H1 (cell line): Measurements from ENCODE around the gene IFT122. TPM values are rescaled to one million over a fixed set of nuclear protein-coding genes. Genes with fewer than 3 reads are reported as not detected.

Source experiments
- CTCF ChIA-PET: fragments of 300-600 bp; sonication (Branson Sonifier 250); formaldehyde crosslinking; loops from one replicate; lab custom pipeline; 2021; ENCODE audit not compliant: partially characterized antibody; lab: Charles Lee
- POLR2A ChIA-PET: fragments of 300-600 bp; sonication (Branson Sonifier 250); formaldehyde crosslinking; loops from one replicate; lab custom pipeline; 2021; ENCODE audit warnings: inconsistent platforms; ENCODE audit not compliant: partially characterized antibody; lab: Charles Lee
- DNase-seq, 2 experiments: peaks; one replicate each; pipeline versions ENCODE4 v3.0.0 to v3.0.0-alpha.2; 2010 to 2022; ENCODE audit warnings: low spot score in 2 of 2, low read depth in 1 of 2, mixed read lengths in 1 of 2
- FAIRE-seq: peaks from 2 replicates; lab custom pipeline; 2011; peaks lifted over from hg19 to GRCh38; lab: Jason Lieb, UNC
- H2AFZ ChIP-seq: 2 replicates; pipeline ENCODE4 v1.8.1; 2012; ENCODE audit warnings: low read length, inconsistent platforms
- H2AK5ac ChIP-seq: 2 replicates; pipeline ENCODE4 v1.6.1; 2013; ENCODE audit warnings: low read depth, low read length
- H2BK120ac ChIP-seq: replicated peaks from 2 replicates; pipeline ENCODE3; 2013; ENCODE audit warnings: low read depth, low read length, inconsistent platforms
- H2BK12ac ChIP-seq: 2 replicates; pipeline ENCODE4 v1.6.1; 2013; ENCODE audit warnings: low read depth, low read length
- H2BK15ac ChIP-seq: 2 replicates; pipeline ENCODE4 v1.6.1; 2013; ENCODE audit warnings: low read length
- H2BK20ac ChIP-seq: 2 replicates; pipeline ENCODE4 v1.6.1; 2013; ENCODE audit warnings: low read length
- H2BK5ac ChIP-seq: 2 replicates; pipeline ENCODE4 v1.6.1; 2013; ENCODE audit warnings: low read depth, low read length
- H3K14ac ChIP-seq: 2 replicates; pipeline ENCODE4 v1.6.1; 2013; ENCODE audit warnings: inconsistent platforms; ENCODE audit not compliant: insufficient read length
- H3K18ac ChIP-seq: 2 replicates; pipeline ENCODE4 v1.6.1; 2013; ENCODE audit warnings: low read length; ENCODE audit errors: extremely low read depth
- H3K23ac ChIP-seq: 2 replicates; pipeline ENCODE4 v1.6.1; 2013; ENCODE audit warnings: inconsistent platforms; ENCODE audit not compliant: insufficient read length
- H3K23me2 ChIP-seq: 2 replicates; pipeline ENCODE4 v1.6.1; 2013; ENCODE audit warnings: low read depth, low read length
- H3K27ac ChIP-seq: 2 replicates; pipeline ENCODE4 v1.6.1; 2011; ENCODE audit warnings: low read depth, low read length, inconsistent platforms
- H3K27me3 ChIP-seq, 4 experiments: replicated peaks in 1 of 4; 1 replicate in 1 of 4; 2 replicates in 3 of 4; pipeline versions ENCODE4 v1.6.1 to v1.8.1; 2011 to 2013; ENCODE audit warnings: low read length in 3 of 4, mild to moderate bottlenecking in 3 of 4, inconsistent platforms in 2 of 4, mixed read lengths in 2 of 4, moderate library complexity in 1 of 4; ENCODE audit not compliant: control insufficient read depth in 3 of 4, insufficient read depth in 3 of 4; ENCODE audit errors: extremely low read depth in 1 of 4
- H3K36me3 ChIP-seq, 4 experiments: 2 replicates each; pipeline versions ENCODE4 v1.6.1 to v1.8.1; 2011 to 2013; ENCODE audit warnings: mild to moderate bottlenecking in 4 of 4, low read length in 3 of 4, moderate library complexity in 2 of 4, control low read depth in 1 of 4, inconsistent platforms in 1 of 4; ENCODE audit not compliant: insufficient read depth in 4 of 4, control insufficient read depth in 2 of 4
- H3K4ac ChIP-seq: replicated peaks from 2 replicates; pipeline ENCODE3; 2013; ENCODE audit warnings: low read length, low read depth, mixed read lengths, inconsistent platforms; ENCODE audit not compliant: insufficient read length
- H3K4me1 ChIP-seq, 4 experiments: replicated peaks in 1 of 4; 1 replicate in 1 of 4; 2 replicates in 3 of 4; pipeline versions ENCODE4 v1.6.1 to v1.8.1; 2011 to 2013; ENCODE audit warnings: low read length in 3 of 4, inconsistent platforms in 2 of 4, mixed read lengths in 1 of 4; ENCODE audit not compliant: insufficient read depth in 4 of 4, control insufficient read depth in 3 of 4
- H3K4me2 ChIP-seq, 2 experiments: 2 replicates each; pipeline versions ENCODE4 v1.6.1 to v1.8.1; 2011 to 2013; ENCODE audit warnings: low read depth in 2 of 2, low read length in 2 of 2, control low read depth in 1 of 2, inconsistent platforms in 1 of 2, mild to moderate bottlenecking in 1 of 2; ENCODE audit not compliant: insufficient read depth in 1 of 2
- H3K4me3 ChIP-seq, 4 experiments: fragments of 200-600, 300-600 bp in 1 of 4; sonication (generic), shearing (Covaris generic), sonication (Bioruptor Twin) in 1 of 4; 2 replicates each; pipeline versions ENCODE4 v1.5.1 to v1.8.1; 2011 to 2016; ENCODE audit warnings: low read length in 4 of 4, low read depth in 3 of 4, control low read depth in 2 of 4, inconsistent platforms in 2 of 4, mild to moderate bottlenecking in 2 of 4, mixed read lengths in 1 of 4, moderate library complexity in 1 of 4; ENCODE audit not compliant: insufficient read depth in 2 of 4; ENCODE audit errors: extremely low read depth in 1 of 4
- H3K56ac ChIP-seq: replicated peaks from 2 replicates; pipeline ENCODE3; 2013; ENCODE audit warnings: low read depth, mild to moderate bottlenecking, mixed read lengths, low read length, inconsistent platforms; ENCODE audit not compliant: insufficient read length
- H3K79me1 ChIP-seq: 2 replicates; pipeline ENCODE4 v1.6.1; 2013; ENCODE audit warnings: low read depth, low read length, control low read depth
- H3K79me2 ChIP-seq, 2 experiments: 2 replicates each; pipeline versions ENCODE4 v1.6.1 to v1.8.1; 2012 to 2013; ENCODE audit warnings: low read length in 2 of 2, mild to moderate bottlenecking in 2 of 2, inconsistent platforms in 1 of 2; ENCODE audit not compliant: insufficient read depth in 2 of 2, control insufficient read depth in 1 of 2
- H3K9ac ChIP-seq, 4 experiments: replicated peaks in 1 of 4; 1 replicate in 1 of 4; 2 replicates in 3 of 4; pipeline versions ENCODE4 v1.6.1 to v1.8.1; 2011 to 2013; ENCODE audit warnings: low read depth in 3 of 4, low read length in 3 of 4, control low read depth in 2 of 4, mild to moderate bottlenecking in 2 of 4, moderate library complexity in 2 of 4, inconsistent platforms in 1 of 4; ENCODE audit errors: extremely low read depth in 1 of 4
- H3K9me3 ChIP-seq, 2 experiments: 2 replicates each; pipeline versions ENCODE4 v1.6.1 to v1.8.1; 2012 to 2013; ENCODE audit warnings: mild to moderate bottlenecking in 2 of 2, moderate library complexity in 2 of 2, control low read depth in 1 of 2, inconsistent platforms in 1 of 2, low read depth in 1 of 2, low read length in 1 of 2, mixed read lengths in 1 of 2; ENCODE audit not compliant: insufficient read depth in 2 of 2
- H4K20me1 ChIP-seq, 2 experiments: replicated peaks in 1 of 2; 2 replicates each; pipeline versions ENCODE3 to v1.8.1; 2011 to 2013; ENCODE audit warnings: inconsistent platforms in 2 of 2, low read length in 2 of 2, mild to moderate bottlenecking in 1 of 2; ENCODE audit not compliant: insufficient read depth in 2 of 2, control insufficient read depth in 1 of 2
- H4K5ac ChIP-seq: 2 replicates; pipeline ENCODE4 v1.6.1; 2013; ENCODE audit warnings: low read length, low read depth, mixed read lengths, inconsistent platforms; ENCODE audit not compliant: insufficient read length
- H4K8ac ChIP-seq: 2 replicates; pipeline ENCODE4 v1.8.0; 2013; ENCODE audit warnings: mild to moderate bottlenecking, moderate library complexity, low read length, inconsistent platforms; ENCODE audit not compliant: insufficient read depth; ENCODE audit errors: extremely low read depth
- H4K91ac ChIP-seq: replicated peaks from 2 replicates; pipeline ENCODE3; 2013; ENCODE audit warnings: low read length, mixed read lengths, inconsistent platforms; ENCODE audit not compliant: insufficient read length
- BRCA1 ChIP-seq: IDR thresholded peaks from 2 replicates; pipeline ENCODE4 v1.6.1; 2012; ENCODE audit warnings: low read depth, low read length, improper control_type of control experiment
- CHD1 ChIP-seq: IDR thresholded peaks from 2 replicates; pipeline ENCODE4 v1.6.1; 2012; ENCODE audit warnings: low read depth, low read length, improper control_type of control experiment
- EZH2 ChIP-seq: fragments of 200-600 bp; sonication (generic); IDR thresholded peaks from 2 replicates; pipeline ENCODE4 v1.7.1; 2012; ENCODE audit warnings: low read depth, mild to moderate bottlenecking, moderate library complexity, low read length, inconsistent platforms; ENCODE audit not compliant: severe bottlenecking
- SIN3A ChIP-seq, 2 experiments: IDR thresholded peaks in 1 of 2; conservative IDR thresholded peaks in 1 of 2; 2 replicates each; pipeline ENCODE4 v1.6.1; 2011 to 2012; ENCODE audit warnings: low read length in 2 of 2, improper control_type of control experiment in 1 of 2, low read depth in 1 of 2, mild to moderate bottlenecking in 1 of 2
- SP4 ChIP-seq: IDR thresholded peaks from 2 replicates; pipeline ENCODE4 v1.6.1; 2012; ENCODE audit warnings: low read length, inconsistent platforms
- TBP ChIP-seq: IDR thresholded peaks from 2 replicates; pipeline ENCODE4 v1.6.1; 2011; ENCODE audit warnings: low read depth, low read length, improper control_type of control experiment
- USF2 ChIP-seq: IDR thresholded peaks from 2 replicates; pipeline ENCODE4 v1.6.1; 2011; ENCODE audit warnings: low read length, improper control_type of control experiment
- YY1 ChIP-seq: IDR thresholded peaks from 2 replicates; pipeline ENCODE4 v1.6.1; 2011; ENCODE audit warnings: low read depth, mild to moderate bottlenecking, low read length
- WGBS, 2 experiments: shearing (Covaris generic) in 1 of 2; methylation state at CpG; one replicate each; pipeline versions ENCODE4 v1.1.6 to v1.1.7; 2013 to 2015; ENCODE audit warnings: low lambda C conversion rate in 2 of 2, mixed read lengths in 2 of 2, inconsistent platforms in 1 of 2, low coverage in 1 of 2, missing lambda C conversion rate in 1 of 2; ENCODE audit not compliant: insufficient replicate concordance in 2 of 2, insufficient coverage in 1 of 2, insufficient read length in 1 of 2; ENCODE audit errors: extremely low coverage in 1 of 2, missing lambda C conversion rate in 1 of 2; 5-methylcytosine and 5-hydroxymethylcytosine counted together
- polyA plus RNA-seq, 7 experiments: library from polyadenylated mRNA; depleted of rRNA in 3 of 7; stranded (reverse) in 5 of 7; unstranded in 2 of 7; fragments of >200 nt in 5 of 7; fragments of 200-250 nt in 2 of 7; gene quantifications; 1 replicate in 5 of 7; 2 replicates in 1 of 7; 4 replicates in 1 of 7; pipeline versions ENCODE4 v1.2.1 to v1.2.3, GENCODE V29; 2011 to 2013; ENCODE audit warnings: missing spikeins in 2 of 7, mixed read lengths in 2 of 7
- total RNA-seq: library from RNA; stranded (reverse); fragmentation: NEBNext Ultra II Directional; extraction: Animal tissue kit (Norgen Biotek cat#: 25700); gene quantifications from 2 replicates; pipeline ENCODE4 v1.2.1, GENCODE V29; 2021

Gene IFT122
- total and polyA plus RNA-seq, 2 of the 8 experiments (the other 6 are each of a cell fraction or from before 2014, with no cell fraction given), result 23.7 to 25.1 TPM

GRCh38 chr3:129501630-129502029 lies 61.6 kb downstream of the IFT122 start:
- Histone ChIP-seq H3K27me3 (no peaks in the 10 kb centered on the region), H3K27ac (no peak overlapping the region), H3K23me2 (no peaks in the 10 kb centered on the region), H3K4me2 (no peak overlapping the region), H3K9me3 (no peaks in the 10 kb centered on the region), H3K4me3 (no peak overlapping the region), H2BK20ac (no peak overlapping the region), H3K9ac (no peak overlapping the region), H3K79me1 (no peaks in the 10 kb centered on the region), H2AK5ac (no peak overlapping the region), H3K4me1 (no peaks in the 10 kb centered on the region), H4K20me1 (peaks cover 0 to 2% of the 10 kb centered on the region in 2 experiments), H2AFZ (no peak overlapping the region), H3K23ac (no peak overlapping the region), H4K8ac (no peak overlapping the region), H3K56ac (no peak overlapping the region), H2BK12ac (no peak overlapping the region), H3K4ac (no peak overlapping the region), H3K36me3 (peaks cover 3 to 23% (median 11%) of the 10 kb centered on the region in 4 experiments; a peak in 6 of 8 replicates), H2BK5ac (no peak overlapping the region), H3K14ac (no peak overlapping the region), H3K79me2 (no peaks in the 10 kb centered on the region), H4K5ac (no peak overlapping the region), H3K18ac (no peak overlapping the region), H2BK15ac (no peak overlapping the region), H2BK120ac (no peak overlapping the region), H4K91ac (no peak overlapping the region)
- DNase-seq (no peak), FAIRE-seq (no peak)
- TF ChIP-seq BRCA1 (no peak), SP4 (no peak), EZH2 (no peak), TBP (no peak), YY1 (no peak), USF2 (no peak), CHD1 (no peak), SIN3A (conservative IDR thresholded peaks at IDR 0.05 in 1 of 2, IDR thresholded peaks at IDR 0.05 in 1 of 2; ENCODE audit: low read depth in 1 of 2, low read length in 2 of 2) (no peak)
- CTCF ChIA-PET, result interaction anchor here (1.0 to 5.7 kb wide), 4 partner anchors 10 to 51 kb away, joined by 3 to 41 read pairs (median 8); no protein-coding TSS in a partner anchor
- 76% methylated on average over 5 of the region's 5 CpGs; no CpG with 5 or more reads in 1 of the 2 experiments for WGBS, 2 experiments
- POLR2A ChIA-PET, result interaction anchor here (1.1 kb wide), 1 partner anchor 8 kb away, joined by 4 read pairs; no protein-coding TSS in a partner anchor
